Jurkat, Clone E6-1 (cell line): Measurements from ENCODE around the gene RRP36.
A peak's percentile ranks its signal among the peaks of the same experiment; 100 is the strongest.

ENCODE experiments used
- DNase-seq: peaks from one replicate; pipeline ENCODE4 v3.0.0-alpha.2; 2011; ENCODE audit warnings: low read depth, low spot score
- H3K4me3 ChIP-seq: 2 replicates; pipeline ENCODE4 v1.5.1; 2011; ENCODE audit warnings: mild to moderate bottlenecking, low read length, control low read depth, moderate library complexity

RRP36 gene

DNA sequence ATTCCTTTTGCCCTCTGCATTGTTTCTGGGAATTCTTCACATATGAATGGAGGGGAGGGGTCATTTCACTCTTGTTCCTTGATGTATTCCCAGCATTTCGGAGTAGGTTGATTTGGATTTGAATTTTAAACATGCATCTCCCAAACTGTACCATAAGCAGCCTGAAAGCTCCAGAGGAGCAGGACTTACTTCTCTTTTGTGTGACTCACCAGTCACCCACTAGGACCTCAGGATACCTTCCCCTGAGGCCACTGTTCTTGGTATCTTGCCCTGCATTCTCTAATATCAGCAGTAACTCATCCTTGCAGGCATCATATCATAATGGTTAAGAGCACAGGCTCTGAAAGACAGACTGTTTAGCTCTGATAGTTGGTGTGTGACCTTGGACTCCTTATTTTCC is 37.1 kb downstream of the RRP36 start:
- peak overlapping the region; percentile 96 for H3K4me3 ChIP-seq
- no peak for DNase-seq

DNA sequence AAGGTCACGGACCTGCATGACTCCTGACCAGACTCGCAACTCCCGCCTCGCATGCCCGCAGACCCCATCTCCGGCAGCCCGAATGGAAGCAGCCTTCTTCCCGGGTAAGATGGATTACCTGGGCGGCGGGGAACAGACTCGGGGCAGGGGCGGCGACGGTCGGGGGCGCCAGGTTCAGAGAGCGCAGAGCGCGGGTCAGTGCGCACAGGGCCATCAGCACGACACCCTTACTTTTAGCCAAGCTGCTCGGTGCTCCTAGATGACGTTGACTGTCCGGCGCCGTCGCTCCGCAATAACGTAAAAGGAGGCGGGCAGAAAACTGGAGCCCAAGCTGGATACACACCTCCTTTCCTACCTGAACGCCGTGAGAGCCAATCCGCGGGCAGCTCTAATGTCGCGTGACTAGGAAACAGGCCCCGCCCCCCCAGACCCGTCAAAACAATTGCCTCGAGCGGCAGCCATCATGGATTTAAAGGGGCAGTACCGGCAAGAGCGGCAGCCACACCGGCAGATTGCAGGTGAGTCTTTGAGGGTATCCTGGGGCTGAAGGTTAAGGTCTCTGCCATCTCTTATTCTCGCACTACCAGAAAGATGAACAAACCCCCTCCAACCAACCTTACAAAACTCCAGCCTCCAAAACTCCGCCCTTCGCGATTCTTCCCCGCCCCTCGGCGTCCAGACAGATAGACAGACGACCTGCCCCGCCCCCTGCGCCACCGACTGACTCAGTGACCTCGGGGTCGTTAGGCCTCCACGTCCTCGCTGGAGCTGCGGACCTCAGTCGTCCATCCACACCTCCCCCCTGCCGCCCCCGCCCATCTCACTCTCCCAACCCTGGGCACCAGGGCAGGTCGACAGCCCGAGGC is 38.0 kb downstream of the RRP36 start, which contains the start of the genes KLC4 and MRPL2:
Gene KLC4 (plus strand): TSS at position 464 of the 866 bp plus-strand sequence. CDS start 1,705 bp downstream, outside the sequence.
Gene MRPL2 (minus strand): TSS at position 267 of the 866 bp plus-strand sequence. CDS start 53 bp downstream, at position 214.
- peak; percentile 98 for DNase-seq
- H3K4me3 ChIP-seq: peak within 1 kb of the TSS; percentile 96

DNA sequence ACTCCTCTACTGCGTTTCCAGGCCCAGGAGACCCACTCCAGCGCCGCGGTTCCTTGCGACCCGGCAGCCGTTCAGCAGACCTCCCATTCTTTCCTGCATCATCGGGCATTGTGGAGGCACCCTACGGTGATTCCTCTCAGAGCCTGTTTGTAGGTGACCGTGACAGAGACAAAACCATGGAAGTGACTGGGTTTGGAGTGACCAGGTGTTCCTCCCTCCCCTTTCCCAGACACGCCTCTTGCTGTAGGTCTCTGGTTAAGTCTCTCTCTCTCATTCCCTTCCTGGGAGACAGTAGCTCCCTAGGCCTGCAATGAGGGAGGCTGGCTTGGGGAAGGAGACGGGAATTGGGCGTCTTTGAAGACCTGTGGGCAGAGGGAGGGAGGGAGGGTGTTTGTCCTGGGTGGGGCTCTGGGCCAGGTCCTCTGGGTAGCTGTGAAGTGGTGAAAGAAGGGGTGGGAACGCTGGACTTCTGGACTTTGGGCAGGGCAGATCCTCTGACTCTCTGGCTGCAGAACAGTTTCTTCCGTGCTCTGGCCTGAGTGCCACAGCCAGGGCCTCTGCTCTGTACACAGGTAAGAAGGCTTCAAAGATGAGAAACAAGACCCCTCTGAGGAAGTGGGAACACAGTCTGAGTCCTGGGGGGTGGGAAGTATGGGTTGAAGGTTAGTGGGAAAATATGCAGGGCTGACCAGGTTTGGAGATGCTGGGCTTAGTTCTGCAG is 38.8 kb downstream of the RRP36 start:
- DNase-seq: no peak
- peak overlapping the region; percentile 96 for H3K4me3 ChIP-seq

DNA sequence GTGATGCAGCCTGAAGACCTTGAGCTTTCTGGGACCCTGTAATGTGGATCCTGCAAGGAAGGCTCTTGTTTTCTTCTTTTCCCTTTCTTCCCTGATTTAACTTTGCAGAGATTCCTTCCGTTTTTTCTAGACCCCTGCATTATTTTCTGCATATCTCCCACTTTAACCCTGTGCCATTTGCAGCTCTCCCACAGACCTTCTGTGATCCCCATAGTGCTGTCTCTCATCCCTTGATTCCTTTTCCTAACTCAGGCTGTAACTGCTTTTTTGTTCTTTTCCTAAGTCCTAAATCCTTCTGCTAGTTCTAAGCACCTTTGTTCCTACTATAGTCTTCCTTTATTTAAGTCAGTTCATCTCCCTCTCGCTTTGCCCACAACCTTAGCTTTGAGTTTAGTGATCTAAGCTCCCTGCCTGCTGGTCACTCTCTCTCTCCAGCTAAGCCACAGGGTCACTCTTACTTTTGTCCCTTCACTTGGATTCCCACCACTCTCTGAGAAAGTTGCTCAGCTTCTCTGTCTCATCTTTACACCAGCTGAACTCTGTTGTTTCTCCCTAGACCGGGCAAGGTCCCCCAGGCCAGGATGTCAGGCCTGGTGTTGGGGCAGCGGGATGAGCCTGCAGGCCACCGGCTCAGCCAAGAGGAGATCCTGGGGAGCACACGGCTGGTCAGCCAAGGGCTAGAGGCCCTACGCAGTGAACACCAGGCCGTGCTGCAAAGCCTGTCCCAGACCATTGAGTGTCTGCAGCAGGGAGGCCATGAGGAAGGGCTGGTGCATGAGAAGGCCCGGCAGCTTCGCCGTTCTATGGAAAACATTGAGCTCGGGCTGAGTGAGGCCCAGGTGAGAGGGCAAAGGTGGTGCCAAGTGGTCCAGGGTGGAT is 39.6 kb downstream of the RRP36 start:
- no peak overlapping the region for H3K4me3 ChIP-seq
- no peak for DNase-seq

DNA sequence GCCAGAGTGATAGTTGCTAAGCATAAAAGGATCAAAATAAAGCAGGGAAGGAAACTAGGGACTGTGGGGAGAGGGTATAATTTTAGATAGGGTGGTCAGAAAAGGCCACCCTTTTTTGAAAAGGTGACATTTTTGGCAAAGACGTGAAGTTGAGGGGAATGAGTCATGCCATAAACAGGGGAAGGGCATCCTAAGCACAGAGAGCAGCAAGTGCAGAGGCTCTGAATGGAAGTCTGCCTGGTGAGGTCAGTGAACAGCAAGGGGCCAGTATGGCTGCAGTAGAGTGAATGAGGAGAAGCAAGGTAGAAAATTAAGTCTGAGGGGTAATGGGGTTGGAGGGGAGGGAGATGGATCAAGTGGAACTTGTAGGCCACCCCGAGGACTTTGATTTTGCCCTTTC is 40.4 kb downstream of the RRP36 start:
- no peak for DNase-seq
- H3K4me3 ChIP-seq: no peak overlapping the region

DNA sequence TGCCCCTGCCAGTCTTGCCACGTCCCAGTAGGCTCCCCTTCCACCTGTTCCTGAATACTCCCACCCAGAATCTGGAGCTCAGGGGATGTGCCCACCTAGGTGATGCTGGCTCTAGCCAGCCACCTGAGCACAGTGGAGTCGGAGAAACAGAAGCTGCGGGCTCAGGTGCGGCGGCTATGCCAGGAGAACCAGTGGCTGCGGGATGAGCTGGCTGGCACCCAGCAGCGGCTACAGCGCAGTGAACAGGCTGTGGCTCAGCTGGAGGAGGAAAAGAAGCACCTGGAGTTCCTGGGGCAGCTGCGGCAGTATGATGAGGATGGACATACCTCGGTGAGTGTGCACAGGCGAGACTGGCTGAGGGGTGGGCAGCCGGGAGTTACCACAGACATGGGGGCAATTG is 41.4 kb downstream of the RRP36 start:
- DNase-seq: no peak
- no peak overlapping the region for H3K4me3 ChIP-seq

DNA sequence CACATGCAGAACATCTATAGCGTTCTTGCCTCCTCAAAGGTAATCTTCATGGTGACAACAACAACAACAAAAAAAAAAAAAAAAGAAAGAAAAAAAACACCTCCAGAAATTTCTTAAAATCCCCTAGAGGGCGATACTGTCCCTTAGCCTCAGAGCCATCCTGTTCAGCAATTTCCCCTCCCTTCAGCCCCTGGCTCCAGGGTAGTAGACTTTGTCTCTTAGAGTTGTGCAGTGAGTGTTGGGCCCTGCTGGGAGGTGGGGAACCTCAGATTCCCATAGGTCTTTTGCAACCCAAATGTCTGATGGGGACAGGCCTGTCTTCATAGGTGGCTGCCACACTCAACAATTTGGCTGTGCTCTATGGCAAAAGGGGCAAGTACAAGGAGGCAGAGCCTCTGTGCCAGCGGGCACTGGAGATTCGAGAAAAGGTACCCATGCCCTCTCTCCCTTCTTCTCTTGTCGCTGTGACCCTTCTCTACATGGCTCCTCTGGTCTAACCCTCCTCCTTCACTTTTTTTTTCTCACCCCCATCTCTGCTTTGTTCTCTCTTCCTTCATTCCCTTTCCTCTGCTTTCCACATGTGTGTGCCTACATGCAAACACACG is 48.7 kb downstream of the RRP36 start:
- peak; percentile 82 for DNase-seq
- H3K4me3 ChIP-seq: no peak overlapping the region

DNA sequence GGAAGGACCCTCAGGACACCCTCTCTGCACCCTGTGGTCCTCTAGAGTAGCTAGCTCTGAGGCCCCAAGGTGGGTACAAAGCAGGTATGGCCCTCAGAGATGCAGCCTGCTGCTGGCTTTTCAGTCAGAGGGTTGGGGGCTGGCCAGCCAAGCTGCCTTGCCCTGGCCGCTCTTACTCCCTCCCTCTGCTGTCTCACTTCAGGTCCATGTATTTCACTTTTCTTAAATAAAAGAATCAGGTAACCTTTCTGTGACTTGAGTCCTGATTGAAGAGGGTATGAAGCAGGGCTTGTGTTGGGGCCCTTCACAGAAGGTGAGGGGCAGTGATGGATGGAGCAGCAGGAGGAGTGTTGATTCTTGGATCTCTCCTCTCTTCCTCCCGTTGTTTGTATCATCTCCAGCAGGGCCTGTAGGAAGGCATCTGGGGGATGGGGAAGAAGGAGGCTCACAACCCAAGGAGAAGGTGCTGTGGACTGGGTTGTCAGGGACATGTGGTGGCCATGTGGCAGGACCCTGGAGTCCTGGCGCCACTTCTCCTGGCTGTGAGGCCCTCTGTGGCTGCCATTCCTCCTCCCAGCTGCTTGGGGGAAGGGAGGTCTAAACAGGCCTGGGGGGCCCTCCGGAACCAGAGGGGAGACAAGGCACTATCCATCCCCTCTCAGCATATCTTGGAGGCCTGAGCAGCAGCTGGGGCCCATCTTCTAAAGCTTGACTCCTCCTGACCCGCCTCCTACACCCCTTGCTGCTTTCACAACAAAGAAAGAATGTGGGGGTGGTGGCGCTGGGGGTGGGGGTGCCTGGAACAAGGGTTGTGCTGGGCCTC is 53.6 kb downstream of the RRP36 start:
- H3K4me3 ChIP-seq: no peak overlapping the region
- no peak for DNase-seq

DNA sequence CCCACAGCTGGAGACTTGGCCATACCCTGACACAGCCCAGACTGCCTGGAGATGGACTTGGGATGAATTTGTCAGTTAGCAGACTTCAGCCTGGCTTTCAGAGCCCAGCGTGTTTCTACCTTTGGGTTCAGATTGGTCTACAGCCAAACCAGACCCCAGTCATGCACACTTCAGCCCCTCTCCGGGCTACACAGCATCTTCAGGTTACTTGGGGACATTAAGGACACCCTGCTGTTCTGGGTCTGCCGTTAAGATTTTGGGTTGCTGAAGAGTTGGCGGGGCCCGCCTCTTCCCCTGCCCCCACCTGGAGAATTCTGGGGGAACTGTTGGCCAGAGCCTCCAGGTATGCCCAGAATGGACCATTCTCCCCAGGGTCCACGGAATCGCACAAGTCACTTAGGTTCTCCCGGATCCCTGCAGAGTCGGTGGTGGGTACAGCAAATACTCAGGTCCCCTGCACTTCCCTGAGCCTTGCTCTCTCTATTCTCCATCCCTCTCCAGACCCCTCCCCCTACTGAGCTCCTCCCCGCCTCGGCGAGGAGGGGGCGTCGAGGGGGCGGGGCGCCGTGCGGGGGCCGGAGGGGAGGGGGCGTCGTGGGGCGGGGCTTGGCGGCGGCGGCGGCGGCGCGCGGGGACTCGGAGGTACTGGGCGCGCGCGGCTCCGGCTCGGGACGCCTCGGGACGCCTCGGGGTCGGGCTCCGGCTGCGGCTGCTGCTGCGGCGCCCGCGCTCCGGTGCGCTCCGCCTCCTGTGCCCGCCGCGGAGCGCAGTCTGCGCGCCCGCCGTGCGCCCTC is 54.4 kb downstream of the RRP36 start, which contains the start of gene PTK7:
Gene PTK7 (plus strand): TSS at position 645 of the 794 bp plus-strand sequence. CDS start 175 bp downstream, outside the sequence.
- H3K4me3 ChIP-seq: peak within 1 kb of the TSS; percentile 84
- peak; percentile 64 for DNase-seq

DNA sequence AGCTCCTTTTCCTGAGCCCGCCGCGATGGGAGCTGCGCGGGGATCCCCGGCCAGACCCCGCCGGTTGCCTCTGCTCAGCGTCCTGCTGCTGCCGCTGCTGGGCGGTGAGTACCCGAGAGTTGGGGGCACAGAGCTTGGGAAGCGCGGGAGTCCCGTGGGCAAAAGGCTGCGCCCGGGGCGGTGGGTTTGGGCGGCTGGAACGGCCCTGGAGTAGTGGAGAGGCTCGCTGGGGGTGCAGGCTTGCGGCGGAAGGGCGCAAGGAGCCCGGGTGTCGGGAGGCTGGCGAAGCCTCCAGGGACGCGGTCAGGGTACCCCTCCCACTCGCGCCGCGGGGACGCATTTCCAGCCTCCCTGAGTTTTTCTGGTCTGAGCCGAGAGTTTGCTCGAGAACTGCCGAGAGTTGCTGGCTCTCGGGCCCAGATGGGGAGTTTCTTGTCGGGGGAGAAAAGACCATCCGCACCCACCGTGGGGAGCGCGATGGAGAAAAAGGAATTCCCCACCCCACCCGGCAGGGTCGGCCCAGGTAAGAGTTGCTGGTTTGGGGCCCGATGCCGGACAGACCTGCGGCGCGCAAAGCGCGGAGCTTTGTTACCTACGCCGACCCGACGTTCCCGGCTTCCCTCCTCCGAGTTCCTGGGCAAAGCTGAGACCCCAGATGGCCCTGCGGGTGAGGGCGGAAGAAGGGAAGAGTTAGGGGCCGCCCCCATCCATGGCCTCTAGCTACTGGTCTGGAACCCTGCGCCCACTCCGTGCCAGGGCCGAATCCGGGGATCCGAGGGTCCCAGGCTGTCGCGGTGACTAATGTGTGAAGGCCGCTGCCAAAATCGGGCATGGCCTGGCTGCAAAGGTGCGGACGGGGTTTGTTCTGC is 55.3 kb downstream of the RRP36 start:
- DNase-seq: no peak

DNA sequence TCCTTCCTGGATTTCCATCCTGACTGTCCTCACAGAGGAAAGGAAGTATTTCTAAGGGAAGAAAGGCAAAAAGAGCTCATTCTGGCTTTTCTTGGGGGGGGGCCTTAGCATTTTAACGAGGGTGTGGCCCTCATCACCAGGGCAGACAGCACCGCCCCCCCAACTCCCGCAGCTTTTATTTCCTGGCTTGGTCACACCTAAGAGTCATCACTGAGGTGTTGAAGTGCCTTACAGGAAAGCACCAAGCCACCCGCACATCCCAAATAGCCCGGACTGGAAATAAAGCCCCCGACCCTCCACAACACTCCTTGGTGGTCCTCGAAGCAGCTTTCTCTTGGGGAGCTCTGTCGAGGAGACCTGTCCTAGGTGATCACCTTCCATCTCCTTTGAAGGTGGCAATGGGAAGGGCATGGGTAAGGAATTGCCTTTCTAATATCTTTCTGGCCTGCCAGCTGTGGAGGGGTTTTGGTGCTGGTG is 55.9 kb downstream of the RRP36 start:
- no peak for DNase-seq
- H3K4me3 ChIP-seq: peak overlapping the region; percentile 84

More for the DNA sequence above, 55.3 kb downstream of the RRP36 start:
- H3K4me3 ChIP-seq: peak overlapping the region; percentile 84

DNA sequence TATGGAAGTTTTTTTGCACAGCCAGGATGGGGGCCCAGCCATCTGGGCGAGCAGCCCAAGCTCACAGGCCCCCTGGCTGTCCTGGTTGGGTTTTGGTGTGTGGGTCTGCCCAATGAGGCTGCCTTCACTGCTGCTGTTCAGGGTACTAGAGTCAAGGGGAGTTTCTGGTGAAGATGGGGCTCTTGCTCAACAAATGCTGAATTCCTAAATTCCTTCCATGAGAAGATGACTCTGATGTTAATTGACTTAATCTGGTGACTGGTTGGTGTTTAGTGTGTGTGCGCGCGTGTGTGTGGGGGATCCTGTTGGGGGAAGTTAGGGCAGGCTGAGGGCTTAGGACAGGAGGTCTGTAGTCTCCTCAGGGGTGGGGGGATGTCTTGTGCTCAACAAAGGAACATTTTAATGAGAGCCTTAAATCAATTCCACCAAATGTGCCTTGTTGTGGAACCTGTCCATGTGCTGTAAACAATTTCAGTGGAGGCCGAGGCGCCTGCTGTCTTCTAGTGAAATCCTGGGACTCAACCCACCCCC is 56.6 kb downstream of the RRP36 start:
- H3K4me3 ChIP-seq: no peak overlapping the region
- DNase-seq: no peak

DNA sequence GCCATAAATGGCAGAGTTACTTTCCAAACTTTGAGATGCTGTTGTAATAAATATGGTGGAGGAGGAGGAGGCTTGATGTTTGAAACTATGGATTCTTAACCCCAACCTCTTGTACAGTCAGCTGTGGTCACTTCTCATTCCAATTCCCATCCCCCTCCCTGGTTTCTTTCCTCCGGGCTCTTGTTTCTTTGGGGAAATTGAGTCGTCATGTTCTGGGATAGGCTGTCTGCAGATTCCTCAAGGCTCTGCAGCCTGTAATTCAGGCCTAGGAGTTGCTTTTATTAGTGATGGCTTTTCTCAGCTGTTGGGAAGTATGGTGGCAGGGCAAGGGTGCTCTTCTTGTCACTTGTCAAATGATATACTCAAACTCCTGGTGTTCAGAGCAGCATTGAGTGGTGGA is 57.3 kb downstream of the RRP36 start:
- no peak overlapping the region for H3K4me3 ChIP-seq
- no peak for DNase-seq
